K562 (cell line): ENCODE results near the gene COASY. TPM values are rescaled to one million over a fixed set of nuclear protein-coding genes. Genes with fewer than 3 reads are reported as not detected.

Experiments
- ASH1L ChIP-seq: fragments of 450-650 bp; IDR thresholded peaks from 2 replicates; pipeline ENCODE4 v1.6.1; 2018; ENCODE audit warnings: borderline replicate concordance, mild to moderate bottlenecking, low read depth; ENCODE audit not compliant: partially characterized antibody
- BHLHE40 ChIP-seq: IDR thresholded peaks from 2 replicates; pipeline ENCODE4 v1.6.1; 2011; ENCODE audit warnings: low read length, improper control_type of control experiment
- CXXC5 ChIP-seq: fragments of 250-450 bp; sonication (Bioruptor Pico); IDR thresholded peaks from 2 replicates; pipeline ENCODE4 v1.8.0; 2022; ENCODE audit warnings: inconsistent platforms, mild to moderate bottlenecking, moderate library complexity
- E2F6 ChIP-seq, 2 experiments: IDR thresholded peaks; 2 replicates each; pipeline ENCODE4 v1.6.1; 2011; ENCODE audit warnings: borderline replicate concordance in 1 of 2, control low read depth in 1 of 2, low read depth in 1 of 2, low read length in 1 of 2, mild to moderate bottlenecking in 1 of 2, mixed read lengths in 1 of 2, moderate library complexity in 1 of 2; ENCODE audit not compliant: insufficient read depth in 1 of 2, insufficient read length in 1 of 2, poor library complexity in 1 of 2, severe bottlenecking in 1 of 2; ENCODE audit errors: extremely low read depth in 1 of 2
- GABPB1 ChIP-seq: sonication (generic); formaldehyde crosslinking; IDR thresholded peaks from 2 replicates; pipeline ENCODE4 v1.8.0; 2022; ENCODE audit warnings: mild to moderate bottlenecking, missing genetic modification reagents
- HDAC1 ChIP-seq, 2 experiments: fragments of 450-650 bp; IDR thresholded peaks; 2 replicates each; pipeline ENCODE4 v1.6.1; 2016 to 2017; ENCODE audit warnings: inconsistent platforms in 1 of 2, mild to moderate bottlenecking in 1 of 2, moderate library complexity in 1 of 2
- KLF16 ChIP-seq: IDR thresholded peaks from 2 replicates; pipeline ENCODE4 v1.6.1; 2016; ENCODE audit warnings: antibody characterized with exemption
- MAFF ChIP-seq: IDR thresholded peaks from 2 replicates; pipeline ENCODE4 v1.6.1; 2012; ENCODE audit warnings: low read length, improper control_type of control experiment
- NELFE ChIP-seq: IDR thresholded peaks from 2 replicates; pipeline ENCODE4 v1.6.1; 2011; ENCODE audit warnings: mild to moderate bottlenecking; ENCODE audit not compliant: insufficient read depth, insufficient read length
- NONO ChIP-seq, 2 experiments: fragments of 200-400 bp in 1 of 2; fragments of 450-650 bp in 1 of 2; formaldehyde crosslinking in 1 of 2; IDR thresholded peaks; 2 replicates each; pipeline ENCODE4 v1.6.1; 2017; ENCODE audit warnings: low read depth in 2 of 2, mild to moderate bottlenecking in 2 of 2, moderate library complexity in 2 of 2, low read length in 1 of 2
- SAFB ChIP-seq: fragments of 200-400 bp; formaldehyde crosslinking; IDR thresholded peaks from 2 replicates; pipeline ENCODE4 v1.6.1; 2017; ENCODE audit warnings: low read depth, low read length, borderline replicate concordance
- SMAD1 ChIP-seq: fragments of 150-350 bp; IDR thresholded peaks from 2 replicates; pipeline ENCODE4 v1.6.1; 2014; ENCODE audit warnings: low read length, low read depth; ENCODE audit not compliant: partially characterized antibody
- SPI1 ChIP-seq: IDR thresholded peaks from 2 replicates; pipeline ENCODE4 v1.6.1; 2011; ENCODE audit warnings: low read depth, low read length, control low read depth, borderline replicate concordance
- STAT5B ChIP-seq: fragments of 250-450 bp; sonication (Bioruptor Pico); IDR thresholded peaks from 2 replicates; pipeline ENCODE4 v1.8.0; 2021; ENCODE audit warnings: mild to moderate bottlenecking, inconsistent platforms
- TEAD2 ChIP-seq: fragments of 450-650 bp; IDR thresholded peaks from 2 replicates; pipeline ENCODE4 v1.6.1; 2016; ENCODE audit warnings: missing genetic modification characterization, control low read depth, missing compliant biosample characterization
- ZNF253 ChIP-seq: fragments of 250-450 bp; sonication (Bioruptor Pico); conservative IDR thresholded peaks from 2 replicates; pipeline ENCODE4 v1.6.1; 2021; ENCODE audit warnings: mild to moderate bottlenecking
- polyA plus RNA-seq, 8 experiments: library from polyadenylated mRNA; depleted of rRNA in 4 of 8; stranded (reverse) in 5 of 8; unstranded in 3 of 8; fragments of >200 nt; fragmentation: Nextera tagmentation in 2 of 8; fragmentation: Illumina TruSeq in 1 of 8; extraction: Ambion mirVana in 2 of 8; extraction: Trizol in 1 of 8; gene quantifications; 2 replicates each; pipeline versions ENCODE4 v1.2.1 to v1.2.3, GENCODE V29; 2011 to 2014; ENCODE audit warnings: inconsistent platforms in 1 of 8, missing spikeins in 1 of 8
- total RNA-seq, 7 experiments: library from RNA; depleted of rRNA in 6 of 7; stranded (reverse); fragments of >200 nt in 6 of 7; fragmentation: Illumina TruSeq in 2 of 7; extraction: Trizol in 2 of 7; gene quantifications; 2 replicates each; pipeline versions ENCODE4 v1.2.1 to v1.2.3, GENCODE V29; 2011 to 2021; ENCODE audit warnings: low replicate concordance in 1 of 7
- TF ChIP-seq, protein P1 (sequence below): fragments of 200-800 bp; sonication (Bioruptor generic); IDR thresholded peaks from 2 replicates; pipeline ENCODE4 v1.6.1; 2017; ENCODE audit warnings: missing genetic modification characterization, missing compliant biosample characterization
- TF ChIP-seq, protein P2 (sequence below): fragments of 450-650 bp; formaldehyde crosslinking; IDR thresholded peaks from 2 replicates; pipeline ENCODE4 v1.4.0; 2022; ENCODE audit warnings: missing genetic modification characterization
- TF ChIP-seq, protein P3 (sequence below): fragments of 450-650 bp; formaldehyde crosslinking; IDR thresholded peaks from 2 replicates; pipeline ENCODE4 v1.4.0; 2020; ENCODE audit warnings: mild to moderate bottlenecking, moderate library complexity
- TF ChIP-seq, protein P4 (sequence below): fragments of 450-650 bp; formaldehyde crosslinking; IDR thresholded peaks from 2 replicates; pipeline ENCODE4 v1.4.0; 2020; ENCODE audit warnings: mild to moderate bottlenecking, mixed read lengths

The COASY gene
- total and polyA plus RNA-seq, 9 of the 15 experiments (the other 6 are each of a cell fraction or from before 2014, with no cell fraction given), result 25.4 to 175 (median 62.3) TPM

- TF ChIP-seq, protein P1, sequence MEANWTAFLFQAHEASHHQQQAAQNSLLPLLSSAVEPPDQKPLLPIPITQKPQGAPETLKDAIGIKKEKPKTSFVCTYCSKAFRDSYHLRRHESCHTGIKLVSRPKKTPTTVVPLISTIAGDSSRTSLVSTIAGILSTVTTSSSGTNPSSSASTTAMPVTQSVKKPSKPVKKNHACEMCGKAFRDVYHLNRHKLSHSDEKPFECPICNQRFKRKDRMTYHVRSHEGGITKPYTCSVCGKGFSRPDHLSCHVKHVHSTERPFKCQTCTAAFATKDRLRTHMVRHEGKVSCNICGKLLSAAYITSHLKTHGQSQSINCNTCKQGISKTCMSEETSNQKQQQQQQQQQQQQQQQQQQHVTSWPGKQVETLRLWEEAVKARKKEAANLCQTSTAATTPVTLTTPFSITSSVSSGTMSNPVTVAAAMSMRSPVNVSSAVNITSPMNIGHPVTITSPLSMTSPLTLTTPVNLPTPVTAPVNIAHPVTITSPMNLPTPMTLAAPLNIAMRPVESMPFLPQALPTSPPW (CRISPR knock-in tag), result peak; percentile 62
- TF ChIP-seq SAFB (no peak; the same call in 1 of the 2 replicates), TEAD2 (tag) (no peak), SPI1 (no peak), E2F6 (IDR thresholded peaks at IDR 0.05; ENCODE audit: borderline replicate concordance in 1 of 2, extremely low read depth in 1 of 2, insufficient read depth in 1 of 2, insufficient read length in 1 of 2, low read depth in 1 of 2, low read length in 1 of 2, poor library complexity in 1 of 2, severe bottlenecking in 1 of 2) (peak; percentile 23 to 58), NONO (IDR thresholded peaks at IDR 0.05; ENCODE audit: low read depth in 2 of 2, low read length in 1 of 2) (peak in 1 of 2 experiments; percentile 82; a peak in 3 of 4 replicates), MAFF (no peak), ASH1L (no peak), SMAD1 (no peak), KLF16 (no peak), HDAC1 (IDR thresholded peaks at IDR 0.05) (peak in 1 of 2 experiments; percentile 76; a peak in 2 of 4 replicates), BHLHE40 (peak; percentile 72), NELFE (no peak), CXXC5 (CRISPR knock-in tag) (peak; percentile 65), STAT5B (no peak), ZNF253 (CRISPR knock-in tag) (no peak), GABPB1 (CRISPR knock-in tag) (peak; percentile 48)
- TF ChIP-seq, protein P2, sequence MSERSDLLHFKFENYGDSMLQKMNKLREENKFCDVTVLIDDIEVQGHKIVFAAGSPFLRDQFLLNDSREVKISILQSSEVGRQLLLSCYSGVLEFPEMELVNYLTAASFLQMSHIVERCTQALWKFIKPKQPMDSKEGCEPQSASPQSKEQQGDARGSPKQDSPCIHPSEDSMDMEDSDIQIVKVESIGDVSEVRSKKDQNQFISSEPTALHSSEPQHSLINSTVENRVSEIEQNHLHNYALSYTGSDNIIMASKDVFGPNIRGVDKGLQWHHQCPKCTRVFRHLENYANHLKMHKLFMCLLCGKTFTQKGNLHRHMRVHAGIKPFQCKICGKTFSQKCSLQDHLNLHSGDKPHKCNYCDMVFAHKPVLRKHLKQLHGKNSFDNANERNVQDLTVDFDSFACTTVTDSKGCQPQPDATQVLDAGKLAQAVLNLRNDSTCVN (CRISPR knock-in tag), result no peak
- TF ChIP-seq, protein P3, sequence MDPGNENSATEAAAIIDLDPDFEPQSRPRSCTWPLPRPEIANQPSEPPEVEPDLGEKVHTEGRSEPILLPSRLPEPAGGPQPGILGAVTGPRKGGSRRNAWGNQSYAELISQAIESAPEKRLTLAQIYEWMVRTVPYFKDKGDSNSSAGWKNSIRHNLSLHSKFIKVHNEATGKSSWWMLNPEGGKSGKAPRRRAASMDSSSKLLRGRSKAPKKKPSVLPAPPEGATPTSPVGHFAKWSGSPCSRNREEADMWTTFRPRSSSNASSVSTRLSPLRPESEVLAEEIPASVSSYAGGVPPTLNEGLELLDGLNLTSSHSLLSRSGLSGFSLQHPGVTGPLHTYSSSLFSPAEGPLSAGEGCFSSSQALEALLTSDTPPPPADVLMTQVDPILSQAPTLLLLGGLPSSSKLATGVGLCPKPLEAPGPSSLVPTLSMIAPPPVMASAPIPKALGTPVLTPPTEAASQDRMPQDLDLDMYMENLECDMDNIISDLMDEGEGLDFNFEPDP (CRISPR knock-in tag), result no peak
- TF ChIP-seq, protein P4, sequence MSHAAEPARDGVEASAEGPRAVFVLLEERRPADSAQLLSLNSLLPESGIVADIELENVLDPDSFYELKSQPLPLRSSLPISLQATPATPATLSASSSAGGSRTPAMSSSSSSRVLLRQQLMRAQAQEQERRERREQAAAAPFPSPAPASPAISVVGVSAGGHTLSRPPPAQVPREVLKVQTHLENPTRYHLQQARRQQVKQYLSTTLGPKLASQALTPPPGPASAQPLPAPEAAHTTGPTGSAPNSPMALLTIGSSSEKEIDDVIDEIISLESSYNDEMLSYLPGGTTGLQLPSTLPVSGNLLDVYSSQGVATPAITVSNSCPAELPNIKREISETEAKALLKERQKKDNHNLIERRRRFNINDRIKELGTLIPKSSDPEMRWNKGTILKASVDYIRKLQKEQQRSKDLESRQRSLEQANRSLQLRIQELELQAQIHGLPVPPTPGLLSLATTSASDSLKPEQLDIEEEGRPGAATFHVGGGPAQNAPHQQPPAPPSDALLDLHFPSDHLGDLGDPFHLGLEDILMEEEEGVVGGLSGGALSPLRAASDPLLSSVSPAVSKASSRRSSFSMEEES (CRISPR knock-in tag), result no peak
Measured at GRCh38 chr17:42536372-42537155, 25.4 kb upstream of the COASY start (continued).
